LoVo (cell line): ENCODE measurements around the gene TJAP1.
A peak's percentile ranks its signal among the peaks of the same experiment; 100 is the strongest.

Experiments used
- DNase-seq: peaks from one replicate; pipeline ENCODE4 v3.0.0-alpha.2; 2016; ENCODE audit warnings: low spot score

Gene TJAP1, protein sequence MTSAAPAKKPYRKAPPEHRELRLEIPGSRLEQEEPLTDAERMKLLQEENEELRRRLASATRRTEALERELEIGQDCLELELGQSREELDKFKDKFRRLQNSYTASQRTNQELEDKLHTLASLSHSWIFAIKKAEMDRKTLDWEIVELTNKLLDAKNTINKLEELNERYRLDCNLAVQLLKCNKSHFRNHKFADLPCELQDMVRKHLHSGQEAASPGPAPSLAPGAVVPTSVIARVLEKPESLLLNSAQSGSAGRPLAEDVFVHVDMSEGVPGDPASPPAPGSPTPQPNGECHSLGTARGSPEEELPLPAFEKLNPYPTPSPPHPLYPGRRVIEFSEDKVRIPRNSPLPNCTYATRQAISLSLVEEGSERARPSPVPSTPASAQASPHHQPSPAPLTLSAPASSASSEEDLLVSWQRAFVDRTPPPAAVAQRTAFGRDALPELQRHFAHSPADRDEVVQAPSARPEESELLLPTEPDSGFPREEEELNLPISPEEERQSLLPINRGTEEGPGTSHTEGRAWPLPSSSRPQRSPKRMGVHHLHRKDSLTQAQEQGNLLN

GRCh38 chr6:43477235-43478007 is at the start of gene TJAP1:
TSS of gene TJAP1 (plus strand) at chr6:43477570. CDS start at chr6:43499002, 21,432 bp downstream.
- peak; percentile 88 for DNase-seq

GRCh38 chr6:43428112-43428570 is 49.2 kb upstream of the TJAP1 start:
- DNase-seq: no peak

GRCh38 chr6:43428874-43429273 is 48.5 kb upstream of the TJAP1 start:
- DNase-seq: no peak

- DNase-seq: no peak
Measured at GRCh38 chr6:43432009-43432945, 45.1 kb upstream of the TJAP1 start.

DNA sequence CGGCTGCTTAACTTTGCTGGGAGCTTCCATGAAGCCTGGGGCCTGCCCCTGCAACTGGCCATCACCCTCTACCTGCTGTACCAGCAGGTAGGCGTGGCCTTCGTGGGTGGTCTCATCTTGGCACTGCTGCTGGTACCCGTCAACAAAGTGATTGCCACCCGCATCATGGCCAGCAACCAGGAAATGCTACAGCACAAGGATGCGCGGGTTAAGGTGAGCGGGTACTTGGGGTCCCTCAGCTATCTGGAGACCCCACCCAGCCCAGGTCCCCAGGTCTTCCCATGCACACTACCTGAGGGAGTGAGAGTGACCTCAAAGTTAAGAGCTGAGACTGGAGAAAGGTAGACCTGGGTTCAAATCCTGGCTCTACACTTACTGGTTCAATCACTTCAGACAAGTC is 44.2 kb upstream of the TJAP1 start:
- DNase-seq: no peak

DNA sequence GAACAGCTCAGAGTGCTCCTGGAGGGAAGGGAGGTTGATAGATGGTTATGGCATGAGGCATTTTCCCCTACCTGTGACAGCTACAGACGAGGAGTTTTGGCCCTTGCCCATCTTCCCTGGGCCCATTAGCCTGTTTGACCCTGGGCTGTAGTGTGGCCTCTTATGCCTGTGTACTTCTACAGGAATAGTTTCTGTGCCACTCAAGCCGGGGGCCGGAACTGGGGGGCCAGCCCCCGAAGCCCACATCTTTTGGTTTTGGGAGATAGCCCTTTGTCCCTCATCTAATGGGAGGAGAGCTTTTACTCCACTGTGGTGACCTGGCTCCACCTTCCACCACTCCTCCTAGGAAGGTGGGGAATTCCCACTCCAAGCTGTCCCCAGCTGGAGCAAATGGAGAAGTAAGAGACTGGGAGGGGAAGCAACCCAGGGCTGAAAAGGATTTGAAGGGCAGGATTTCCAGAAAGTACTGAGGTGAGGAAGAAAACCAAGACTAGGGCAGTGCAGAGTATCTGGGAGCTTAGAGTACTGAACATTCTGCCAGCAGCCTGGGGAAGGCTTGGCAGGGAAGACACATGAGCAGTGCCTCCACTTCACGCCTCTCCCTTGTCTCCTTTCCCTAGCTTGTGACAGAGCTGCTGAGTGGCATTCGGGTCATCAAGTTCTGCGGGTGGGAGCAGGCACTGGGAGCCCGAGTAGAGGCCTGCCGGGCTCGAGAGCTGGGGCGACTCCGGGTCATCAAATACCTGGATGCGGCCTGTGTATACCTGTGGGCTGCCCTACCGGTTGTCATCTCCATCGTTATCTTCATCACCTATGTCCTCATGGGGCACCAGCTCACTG is 43.1 kb upstream of the TJAP1 start:
- no peak for DNase-seq

GRCh38 chr6:43434943-43435342 is 42.4 kb upstream of the TJAP1 start:
- no peak for DNase-seq

GRCh38 chr6:43435682-43436437 is 41.5 kb upstream of the TJAP1 start:
- no peak for DNase-seq

GRCh38 chr6:43436577-43437282 is 40.6 kb upstream of the TJAP1 start:
- peak; percentile 79 for DNase-seq

- DNase-seq: no peak
Measured at GRCh38 chr6:43437700-43438099, 39.7 kb upstream of the TJAP1 start.

- DNase-seq: no peak
Measured at GRCh38 chr6:43442935-43443334, 34.4 kb upstream of the TJAP1 start.

- DNase-seq: no peak
Measured at GRCh38 chr6:43444036-43444435, 33.3 kb upstream of the TJAP1 start.

DNA sequence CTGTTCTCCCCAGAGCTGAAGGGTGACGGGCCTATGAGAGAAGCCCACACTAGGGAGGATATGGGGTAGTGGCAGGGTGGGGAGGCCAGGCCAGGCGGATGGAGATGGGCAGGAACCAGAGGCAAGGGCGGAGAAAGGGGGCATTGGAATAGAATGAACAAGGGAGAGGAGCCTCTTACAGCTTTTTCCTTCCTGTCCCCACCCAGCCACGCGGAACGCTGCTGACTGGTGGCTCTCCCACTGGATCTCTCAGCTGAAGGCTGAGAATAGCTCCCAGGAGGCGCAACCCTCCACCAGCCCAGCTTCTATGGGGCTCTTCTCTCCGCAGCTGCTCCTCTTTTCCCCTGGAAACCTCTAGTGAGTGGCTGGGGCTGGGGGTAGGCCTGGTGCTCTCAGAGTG is 32.8 kb upstream of the TJAP1 start:
- no peak for DNase-seq

- no peak for DNase-seq
Measured at GRCh38 chr6:43445576-43445975, 31.8 kb upstream of the TJAP1 start.

GRCh38 chr6:43447604-43448003 is 29.8 kb upstream of the TJAP1 start:
- DNase-seq: no peak

- no peak for DNase-seq
Measured at GRCh38 chr6:43448916-43449315, 28.5 kb upstream of the TJAP1 start.

- DNase-seq: no peak
Measured at GRCh38 chr6:43450699-43451131, 26.7 kb upstream of the TJAP1 start.

GRCh38 chr6:43451348-43451747 is 26.0 kb upstream of the TJAP1 start:
- DNase-seq: no peak

DNA sequence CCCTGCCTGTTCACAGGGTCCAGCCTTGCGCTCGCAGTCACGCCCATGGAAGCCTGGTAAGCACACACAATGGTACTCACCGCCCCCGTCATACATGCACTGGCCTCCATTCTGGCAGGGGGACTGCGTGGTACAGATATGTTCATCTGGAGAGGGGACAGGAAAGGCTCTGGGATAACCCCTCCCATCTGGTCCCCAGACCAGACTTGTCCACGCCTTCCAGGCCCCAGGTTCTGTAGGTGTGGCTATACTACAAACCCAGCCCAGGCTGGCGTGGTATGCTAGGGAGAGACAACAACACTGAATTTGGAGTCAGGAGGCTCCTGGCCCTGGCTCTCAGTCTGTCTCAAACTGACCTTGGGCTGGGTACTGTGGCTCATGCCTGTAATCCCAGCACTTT is 25.4 kb upstream of the TJAP1 start:
- DNase-seq: no peak
